Measurements from ENCODE around the gene CWC25. TPM values are rescaled to one million over a fixed set of nuclear protein-coding genes. Genes with fewer than 3 reads are reported as not detected.

CWC25 gene
- total and polyA plus RNA-seq, 2 of the 13 experiments (the other 11 are each of a cell fraction or from before 2014, with no cell fraction given) = 15.6 to 22.7 TPM

- TF ChIP-seq ZNF674 (CRISPR knock-in tag; IDR thresholded peaks at IDR 0.05; ENCODE audit: low read depth) = no peak
- TF ChIP-seq ZSCAN25 (CRISPR knock-in tag; IDR thresholded peaks at IDR 0.05) = no peak
- TF ChIP-seq ZNF460 (CRISPR knock-in tag; IDR thresholded peaks at IDR 0.05; ENCODE audit: borderline replicate concordance) = 0 out of 2 replicates have a peak, but pooled peaks have one; percentile 2
- TF ChIP-seq MBD4 (IDR thresholded peaks at IDR 0.05; ENCODE audit: borderline replicate concordance, low read length) = no peak
- no peak for TF ChIP-seq ZNF530 (CRISPR knock-in tag; IDR thresholded peaks at IDR 0.05; ENCODE audit: low read depth)
- TF ChIP-seq ZXDC (CRISPR knock-in tag; IDR thresholded peaks at IDR 0.05) = no peak
- TF ChIP-seq SNAI1 (CRISPR knock-in tag; IDR thresholded peaks at IDR 0.05; ENCODE audit: borderline replicate concordance) = no peak
- TF ChIP-seq ZNF205 (CRISPR knock-in tag; IDR thresholded peaks at IDR 0.05) = no peak
- no peak; the same call in 1 of the 2 replicates for TF ChIP-seq SAFB2 (CRISPR knock-in tag; IDR thresholded peaks at IDR 0.05; ENCODE audit: borderline replicate concordance, low read depth)
- no peak for TF ChIP-seq MED1 (CRISPR knock-in tag; IDR thresholded peaks at IDR 0.05)
- TF ChIP-seq SYNCRIP (IDR thresholded peaks at IDR 0.05; ENCODE audit: insufficient read depth, low read depth, low read length) = no peak
- no peak for TF ChIP-seq ZNF180 (CRISPR knock-in tag; IDR thresholded peaks at IDR 0.05; ENCODE audit: borderline replicate concordance, low read depth)
- no peak for TF ChIP-seq RFXAP (CRISPR knock-in tag; IDR thresholded peaks at IDR 0.05; ENCODE audit: borderline replicate concordance)
- 0 out of 2 replicates have a peak, but pooled peaks have one; percentile 0 for TF ChIP-seq ZNF337 (CRISPR knock-in tag; IDR thresholded peaks at IDR 0.05; ENCODE audit: borderline replicate concordance, low read depth)
- no peak for TF ChIP-seq PITX1 (CRISPR knock-in tag; IDR thresholded peaks at IDR 0.05)
These were observed 684 bp upstream of the CWC25 start (continued) for GRCh38 chr17:38825762-38826247.

Data from HepG2 (cell line).